ENCODE measurements around the gene RAPGEF4.

Gene RAPGEF4

GRCh38 chr2:172951554-172951953 is 215.9 kb downstream of the RAPGEF4 start:
- Histone ChIP-seq H3K79me2 (ENCODE audit: insufficient read depth, low read length) (no peaks in the 10 kb centered on the region), H3F3A (ENCODE audit: low read depth) (no peaks in the 10 kb centered on the region), H3K36me3 (ENCODE audit: insufficient read depth, low read length) (no peaks in the 10 kb centered on the region), H3K9me3 (ENCODE audit: insufficient read depth, low read depth, low read length) (no peaks in the 10 kb centered on the region), H3K27me3 (ENCODE audit: insufficient read depth, low read length, poor library complexity, severe bottlenecking) (no peaks in the 10 kb centered on the region), H3K9me2 (replicated peaks; ENCODE audit: low read depth, low read length) (no peaks in the 10 kb centered on the region), H3K4me2 (ENCODE audit: low read depth, low read length, poor library complexity, severe bottlenecking) (no peak overlapping the region), H3K9ac (ENCODE audit: low read depth, low read length, poor library complexity, severe bottlenecking) (no peak overlapping the region), H3K4me3 (ENCODE audit: low read length, poor library complexity, severe bottlenecking) (no peak overlapping the region), H2AFZ (ENCODE audit: low read length) (no peak overlapping the region), H4K20me1 (ENCODE audit: insufficient read depth, low read length, poor library complexity, severe bottlenecking) (no peaks in the 10 kb centered on the region), H3K4me1 (ENCODE audit: insufficient read depth, low read length, poor library complexity, severe bottlenecking) (no peaks in the 10 kb centered on the region)
- no peak for TF ChIP-seq CTCF (conservative IDR thresholded peaks at IDR 0.05; ENCODE audit: low read length)
- TF ChIP-seq EZH2phosphoT487 (IDR thresholded peaks at IDR 0.05; ENCODE audit: borderline replicate concordance): no peak

- Histone ChIP-seq H3K4me2 (ENCODE audit: low read depth, low read length, poor library complexity, severe bottlenecking) (no peak overlapping the region), H3K36me3 (ENCODE audit: insufficient read depth, low read length) (no peaks in the 10 kb centered on the region), H3K4me1 (ENCODE audit: insufficient read depth, low read length, poor library complexity, severe bottlenecking) (no peaks in the 10 kb centered on the region), H2AFZ (ENCODE audit: low read length) (no peak overlapping the region), H3K9ac (ENCODE audit: low read depth, low read length, poor library complexity, severe bottlenecking) (no peak overlapping the region), H4K20me1 (ENCODE audit: insufficient read depth, low read length, poor library complexity, severe bottlenecking) (no peaks in the 10 kb centered on the region), H3K27me3 (ENCODE audit: insufficient read depth, low read length, poor library complexity, severe bottlenecking) (no peaks in the 10 kb centered on the region), H3F3A (ENCODE audit: low read depth) (no peaks in the 10 kb centered on the region), H3K9me3 (ENCODE audit: insufficient read depth, low read depth, low read length) (no peaks in the 10 kb centered on the region), H3K4me3 (ENCODE audit: low read length, poor library complexity, severe bottlenecking) (no peak overlapping the region), H3K79me2 (ENCODE audit: insufficient read depth, low read length) (no peaks in the 10 kb centered on the region), H3K9me2 (replicated peaks; ENCODE audit: low read depth, low read length) (no peaks in the 10 kb centered on the region)
- TF ChIP-seq EZH2phosphoT487 (IDR thresholded peaks at IDR 0.05; ENCODE audit: borderline replicate concordance): no peak
- no peak for TF ChIP-seq CTCF (conservative IDR thresholded peaks at IDR 0.05; ENCODE audit: low read length)
These were observed 217.8 kb downstream of the RAPGEF4 start for GRCh38 chr2:172953411-172953810.

GRCh38 chr2:172953970-172954852 is 218.6 kb downstream of the RAPGEF4 start:
- Histone ChIP-seq H4K20me1 (ENCODE audit: insufficient read depth, low read length, poor library complexity, severe bottlenecking) (no peaks in the 10 kb centered on the region), H3K9me2 (replicated peaks; ENCODE audit: low read depth, low read length) (no peaks in the 10 kb centered on the region), H3K9me3 (ENCODE audit: insufficient read depth, low read depth, low read length) (no peaks in the 10 kb centered on the region), H3K4me1 (ENCODE audit: insufficient read depth, low read length, poor library complexity, severe bottlenecking) (no peaks in the 10 kb centered on the region), H3K4me3 (ENCODE audit: low read length, poor library complexity, severe bottlenecking) (no peak overlapping the region), H3K36me3 (ENCODE audit: insufficient read depth, low read length) (no peaks in the 10 kb centered on the region), H3F3A (ENCODE audit: low read depth) (no peaks in the 10 kb centered on the region), H3K27me3 (ENCODE audit: insufficient read depth, low read length, poor library complexity, severe bottlenecking) (no peaks in the 10 kb centered on the region), H3K79me2 (ENCODE audit: insufficient read depth, low read length) (no peaks in the 10 kb centered on the region), H3K4me2 (ENCODE audit: low read depth, low read length, poor library complexity, severe bottlenecking) (no peak overlapping the region), H3K9ac (ENCODE audit: low read depth, low read length, poor library complexity, severe bottlenecking) (no peak overlapping the region), H2AFZ (ENCODE audit: low read length) (no peak overlapping the region)
- no peak for TF ChIP-seq EZH2phosphoT487 (IDR thresholded peaks at IDR 0.05; ENCODE audit: borderline replicate concordance)
- no peak for TF ChIP-seq CTCF (conservative IDR thresholded peaks at IDR 0.05; ENCODE audit: low read length)
